ENCODE results near the gene CTCF. TPM values are rescaled to one million over a fixed set of nuclear protein-coding genes. Genes with fewer than 3 reads are reported as not detected.
A peak's percentile ranks its signal among the peaks of the same experiment; 100 is the strongest.

Gene CTCF
- total RNA-seq, 4 donors from 2014 or later: 36.2 to 50.1 (median 46.9) TPM

GRCh38 chr16:67517661-67518423 lies 44.5 kb upstream of the CTCF start:
- no peak overlapping the region for H3K4me3 ChIP-seq
- no peaks in the 10 kb centered on the region for H3K9me3 ChIP-seq
- no peak overlapping the region for H3K27ac ChIP-seq
- H3K4me1 ChIP-seq: peaks cover 18% of the 10 kb centered on the region
- H3K36me3 ChIP-seq: no peaks in the 10 kb centered on the region
- H3K27me3 ChIP-seq: no peaks in the 10 kb centered on the region
- no peak for TF ChIP-seq EP300 (IDR thresholded peaks at IDR 0.05)
- no peak for TF ChIP-seq CTCF (IDR thresholded peaks at IDR 0.05)
- no peak for TF ChIP-seq POLR2AphosphoS5 (IDR thresholded peaks at IDR 0.05)
- no peak for TF ChIP-seq POLR2A (IDR thresholded peaks at IDR 0.05)
- no peak for DNase-seq (ENCODE audit: low spot score in 2 of 2)
- WGBS: 89% methylated on average over 7 of the region's 11 CpGs

DNA sequence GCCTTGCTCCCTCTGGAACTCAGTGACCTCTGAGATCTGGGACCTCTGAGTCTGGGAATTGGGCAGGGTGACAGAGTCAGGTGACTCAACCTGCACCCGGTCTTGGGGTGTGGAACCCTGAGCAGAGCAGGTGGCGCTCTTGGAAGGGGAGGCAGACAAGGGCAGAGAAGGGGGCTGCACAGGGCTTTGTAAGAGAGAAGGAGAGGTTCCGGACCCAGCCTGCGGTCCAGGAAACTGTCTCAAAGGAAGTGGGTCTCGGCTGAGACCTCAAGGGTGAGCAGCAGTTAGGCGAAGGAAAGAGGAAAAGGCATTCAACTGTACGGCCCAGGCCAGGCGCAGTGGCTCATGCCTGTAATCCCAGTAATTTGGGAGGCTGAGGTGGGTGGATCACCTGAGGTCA lies 43.6 kb upstream of the CTCF start:
- Histone ChIP-seq H3K27ac (no peak overlapping the region), H3K4me1 (peaks cover 18% of the 10 kb centered on the region), H3K27me3 (no peaks in the 10 kb centered on the region), H3K36me3 (no peaks in the 10 kb centered on the region), H3K4me3 (no peak overlapping the region), H3K9me3 (no peaks in the 10 kb centered on the region)
- no peak for TF ChIP-seq CTCF (IDR thresholded peaks at IDR 0.05)
- no peak for TF ChIP-seq EP300 (IDR thresholded peaks at IDR 0.05)
- no peak for TF ChIP-seq POLR2AphosphoS5 (IDR thresholded peaks at IDR 0.05)
- TF ChIP-seq POLR2A (IDR thresholded peaks at IDR 0.05): no peak
- 83% methylated on average over 8 of the region's 8 CpGs for WGBS
- no peak for DNase-seq (ENCODE audit: low spot score in 2 of 2)

GRCh38 chr16:67519242-67519641 lies 43.1 kb upstream of the CTCF start:
- Histone ChIP-seq H3K4me1 (peaks cover 15% of the 10 kb centered on the region), H3K4me3 (no peak overlapping the region), H3K9me3 (no peaks in the 10 kb centered on the region), H3K36me3 (no peaks in the 10 kb centered on the region), H3K27ac (no peak overlapping the region), H3K27me3 (no peaks in the 10 kb centered on the region)
- WGBS: 82% methylated on average over 4 of the region's 4 CpGs
- DNase-seq (ENCODE audit: low spot score in 2 of 2): no peak
- TF ChIP-seq POLR2AphosphoS5 (IDR thresholded peaks at IDR 0.05) (no peak), POLR2A (IDR thresholded peaks at IDR 0.05) (no peak), EP300 (IDR thresholded peaks at IDR 0.05) (no peak), CTCF (IDR thresholded peaks at IDR 0.05) (no peak)

DNA sequence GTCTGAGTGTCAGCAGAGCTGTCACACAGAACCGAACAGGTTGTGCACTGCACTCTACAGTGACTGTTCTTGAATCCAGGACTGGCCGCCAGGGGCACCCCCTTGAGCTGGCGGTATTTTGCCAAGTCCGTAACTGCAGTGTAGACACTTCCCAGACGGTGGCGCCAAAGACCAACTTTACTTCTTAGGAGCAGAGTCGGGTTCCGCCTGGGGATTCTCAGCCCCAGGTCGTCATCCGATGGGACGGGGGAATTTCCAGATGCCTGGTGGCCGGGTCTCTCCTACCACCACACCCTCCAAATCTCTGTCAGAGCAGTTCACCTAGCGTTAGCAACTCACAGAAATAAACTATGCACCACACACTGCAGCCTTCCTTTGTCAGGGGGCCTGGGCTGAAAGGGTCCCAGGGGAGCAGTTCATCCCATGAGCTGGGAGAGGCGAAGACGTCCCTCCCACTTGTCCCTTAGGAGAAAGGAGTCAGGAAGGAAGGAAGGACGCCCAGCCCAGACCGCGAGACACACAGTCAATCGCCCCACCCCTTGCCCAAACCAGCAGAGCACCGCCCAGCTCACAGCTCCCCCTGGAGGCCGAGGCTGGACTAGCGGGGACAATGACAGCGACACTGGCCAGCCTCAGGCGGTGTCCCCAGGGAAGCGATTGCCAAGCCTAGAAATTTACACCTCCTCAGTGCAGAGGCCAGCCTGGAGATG lies 41.1 kb upstream of the CTCF start:
- DNase-seq (ENCODE audit: low spot score in 2 of 2): peak; percentile 98 to 99
- peaks cover 12% of the 10 kb centered on the region for H3K4me1 ChIP-seq
- H3K27ac ChIP-seq: peak overlapping the region; percentile 87
- peak overlapping the region; percentile 42 for H3K4me3 ChIP-seq
- no peak for TF ChIP-seq POLR2A (IDR thresholded peaks at IDR 0.05)
- peak; percentile 76 to 98 for TF ChIP-seq CTCF (IDR thresholded peaks at IDR 0.05)
- TF ChIP-seq POLR2AphosphoS5 (IDR thresholded peaks at IDR 0.05): no peak
- no peak for TF ChIP-seq EP300 (IDR thresholded peaks at IDR 0.05)
- H3K9me3 ChIP-seq: no peaks in the 10 kb centered on the region
- H3K36me3 ChIP-seq: no peaks in the 10 kb centered on the region
- no peaks in the 10 kb centered on the region for H3K27me3 ChIP-seq
- WGBS: 0% methylated on average over 16 of the region's 25 CpGs

GRCh38 chr16:67525176-67525860 lies 37.0 kb upstream of the CTCF start:
- Histone ChIP-seq H3K36me3 (no peaks in the 10 kb centered on the region), H3K4me1 (peaks cover 31% of the 10 kb centered on the region), H3K4me3 (no peak overlapping the region), H3K27me3 (no peaks in the 10 kb centered on the region), H3K27ac (no peak overlapping the region), H3K9me3 (no peaks in the 10 kb centered on the region)
- DNase-seq (ENCODE audit: low spot score in 2 of 2): no peak
- TF ChIP-seq CTCF (IDR thresholded peaks at IDR 0.05): no peak
- TF ChIP-seq POLR2AphosphoS5 (IDR thresholded peaks at IDR 0.05): no peak
- TF ChIP-seq POLR2A (IDR thresholded peaks at IDR 0.05): no peak
- no peak for TF ChIP-seq EP300 (IDR thresholded peaks at IDR 0.05)
- 64% methylated on average over 8 of the region's 11 CpGs for WGBS

Data from suprapubic skin (tissue), 4 donors.